Measurements from ENCODE around the gene HASPIN.

GRCh38 chr17:3675886-3676285 lies 47.8 kb upstream of the HASPIN start:
- no peak for TF ChIP-seq CTCF (IDR thresholded peaks at IDR 0.05; ENCODE audit: low read length)
- TF ChIP-seq EZH2 (IDR thresholded peaks at IDR 0.05; ENCODE audit: borderline replicate concordance, low read length), result no peak

Data from OCI-LY1 (cell line).